HEK293 (cell line): ENCODE results near the gene BEND6.

Source experiments
- HIC1 ChIP-seq: fragments of 450-650 bp; formaldehyde crosslinking; IDR thresholded peaks from 2 replicates; pipeline ENCODE4 v1.5.1; 2016; ENCODE audit warnings: missing biosample characterization, missing genetic modification characterization
- INSM2 ChIP-seq: fragments of 450-650 bp; formaldehyde crosslinking; IDR thresholded peaks from 2 replicates; pipeline ENCODE4 v1.5.1; 2016; ENCODE audit warnings: missing biosample characterization, missing genetic modification characterization
- KLF1 ChIP-seq: fragments of 450-650 bp; formaldehyde crosslinking; IDR thresholded peaks from 2 replicates; pipeline ENCODE4 v1.5.1; 2016; ENCODE audit warnings: missing biosample characterization, missing genetic modification characterization
- KLF10 ChIP-seq: fragments of 450-650 bp; IDR thresholded peaks from 2 replicates; pipeline ENCODE4 v1.5.1; 2018; ENCODE audit warnings: missing biosample characterization, mild to moderate bottlenecking, missing genetic modification characterization
- SCRT2 ChIP-seq: fragments of 450-650 bp; formaldehyde crosslinking; IDR thresholded peaks from 2 replicates; pipeline ENCODE4 v1.5.1; 2016; ENCODE audit warnings: missing biosample characterization, missing genetic modification characterization
- SP3 ChIP-seq: fragments of 450-650 bp; formaldehyde crosslinking; IDR thresholded peaks from 2 replicates; pipeline ENCODE4 v1.5.1; 2016; ENCODE audit warnings: missing biosample characterization, missing genetic modification characterization
- SP7 ChIP-seq: fragments of 450-650 bp; formaldehyde crosslinking; IDR thresholded peaks from 2 replicates; pipeline ENCODE4 v1.5.1; 2016; ENCODE audit warnings: missing biosample characterization, missing genetic modification characterization
- TRIM28 ChIP-seq: IDR thresholded peaks from 2 replicates; pipeline ENCODE4 v1.6.1; 2011; ENCODE audit warnings: low read length, control low read depth, borderline replicate concordance
- ZBTB1 ChIP-seq: fragments of 450-650 bp; formaldehyde crosslinking; IDR thresholded peaks from 2 replicates; pipeline ENCODE4 v1.5.1; 2016; ENCODE audit warnings: missing biosample characterization, missing genetic modification characterization
- ZBTB44 ChIP-seq: fragments of 450-650 bp; IDR thresholded peaks from 2 replicates; pipeline ENCODE4 v1.5.1; 2018; ENCODE audit warnings: missing biosample characterization, mild to moderate bottlenecking, missing genetic modification characterization
- ZEB2 ChIP-seq: fragments of 450-650 bp; formaldehyde crosslinking; IDR thresholded peaks from 2 replicates; pipeline ENCODE4 v1.5.1; 2016; ENCODE audit warnings: missing biosample characterization, missing genetic modification characterization
- ZFP41 ChIP-seq: fragments of 450-650 bp; formaldehyde crosslinking; IDR thresholded peaks from 2 replicates; pipeline ENCODE4 v1.5.1; 2016; ENCODE audit warnings: missing biosample characterization, missing genetic modification characterization, borderline replicate concordance
- ZNF112 ChIP-seq: fragments of 450-650 bp; formaldehyde crosslinking; IDR thresholded peaks from 2 replicates; pipeline ENCODE4 v1.5.0; 2017; ENCODE audit warnings: missing biosample characterization, missing genetic modification characterization
- ZNF114 ChIP-seq: fragments of 450-650 bp; formaldehyde crosslinking; IDR thresholded peaks from 2 replicates; pipeline ENCODE4 v1.5.0; 2017; ENCODE audit warnings: missing biosample characterization, missing genetic modification characterization
- ZNF121 ChIP-seq: fragments of 450-650 bp; formaldehyde crosslinking; IDR thresholded peaks from 2 replicates; pipeline ENCODE4 v1.5.1; 2016; ENCODE audit warnings: missing biosample characterization, missing genetic modification characterization
- ZNF341 ChIP-seq: fragments of 450-650 bp; formaldehyde crosslinking; IDR thresholded peaks from 2 replicates; pipeline ENCODE4; 2016; ENCODE audit warnings: low read depth, missing biosample characterization, missing genetic modification characterization
- ZNF354C ChIP-seq: fragments of 450-650 bp; formaldehyde crosslinking; IDR thresholded peaks from 2 replicates; pipeline ENCODE4 v1.5.1; 2016; ENCODE audit warnings: missing biosample characterization, missing genetic modification characterization, low read depth, borderline replicate concordance
- ZNF394 ChIP-seq: fragments of 450-650 bp; formaldehyde crosslinking; IDR thresholded peaks from 2 replicates; pipeline ENCODE4 v1.5.1; 2016; ENCODE audit warnings: missing biosample characterization, missing genetic modification characterization, mild to moderate bottlenecking, moderate library complexity, borderline replicate concordance
- ZNF423 ChIP-seq: fragments of 450-650 bp; formaldehyde crosslinking; IDR thresholded peaks from 2 replicates; pipeline ENCODE4 v1.5.1; 2016; ENCODE audit warnings: missing biosample characterization, missing genetic modification characterization
- ZNF514 ChIP-seq: fragments of 450-650 bp; formaldehyde crosslinking; IDR thresholded peaks from 2 replicates; pipeline ENCODE4 v1.5.1; 2016; ENCODE audit warnings: missing biosample characterization, missing genetic modification characterization
- ZNF518A ChIP-seq: fragments of 450-650 bp; formaldehyde crosslinking; conservative IDR thresholded peaks from 2 replicates; pipeline ENCODE4 v1.5.1; 2016; ENCODE audit warnings: low read depth, missing biosample characterization, missing genetic modification characterization
- ZNF549 ChIP-seq: fragments of 450-650 bp; IDR thresholded peaks from 2 replicates; pipeline ENCODE4 v1.5.1; 2018; ENCODE audit warnings: missing biosample characterization, missing genetic modification characterization, mild to moderate bottlenecking, inconsistent platforms, moderate library complexity
- ZNF596 ChIP-seq: fragments of 450-650 bp; IDR thresholded peaks from 2 replicates; pipeline ENCODE4 v1.5.0; 2018; ENCODE audit warnings: missing biosample characterization, mild to moderate bottlenecking, missing genetic modification characterization, moderate library complexity
- ZNF629 ChIP-seq: fragments of 450-650 bp; formaldehyde crosslinking; IDR thresholded peaks from 2 replicates; pipeline ENCODE4 v1.5.1; 2017; ENCODE audit warnings: missing biosample characterization, missing genetic modification characterization
- ZNF701 ChIP-seq: fragments of 450-650 bp; formaldehyde crosslinking; IDR thresholded peaks from 2 replicates; pipeline ENCODE4 v1.5.1; 2016; ENCODE audit warnings: missing biosample characterization, missing genetic modification characterization
- TF ChIP-seq, protein P1 (sequence below): fragments of 450-650 bp; formaldehyde crosslinking; IDR thresholded peaks from 2 replicates; pipeline ENCODE4 v1.5.1; 2016; ENCODE audit warnings: missing biosample characterization, missing genetic modification characterization

Gene BEND6

GRCh38 chr6:56955171-56956155 lies 556 bp downstream of the BEND6 start (continued):
- TF ChIP-seq ZNF518A (no peak; the same call in 1 of the 2 replicates), ZNF121 (tag by site-specific recombination) (no peak), ZNF112 (tag by site-specific recombination) (no peak), KLF1 (tag by site-specific recombination) (peak; percentile 69), ZBTB44 (tag by site-specific recombination) (peak; percentile 92), ZFP41 (no peak), ZNF114 (tag by site-specific recombination) (no peak), ZNF394 (peak; percentile 70), ZNF354C (no peak), ZBTB1 (tag by site-specific recombination) (no peak), ZNF596 (tag by site-specific recombination) (peak; percentile 54), SCRT2 (no peak), KLF10 (tag by site-specific recombination) (peak; percentile 72), ZNF701 (tag by site-specific recombination) (no peak), SP3 (peak; percentile 74), TRIM28 (peak; percentile 83), ZNF423 (peak; percentile 73; the same call in 1 of the 2 replicates), ZNF514 (tag by site-specific recombination) (no peak), ZNF629 (peak; percentile 62; the same call in 1 of the 2 replicates), ZNF341 (tag by site-specific recombination) (peak; percentile 88), ZNF549 (tag by site-specific recombination) (no peak), ZEB2 (tag by site-specific recombination) (peak; percentile 82), SP7 (tag by site-specific recombination) (peak; percentile 54), INSM2 (tag by site-specific recombination) (no peak), HIC1 (tag by site-specific recombination) (0 out of 2 replicates have a peak, but pooled peaks have one; percentile 13)
- TF ChIP-seq, protein P1, sequence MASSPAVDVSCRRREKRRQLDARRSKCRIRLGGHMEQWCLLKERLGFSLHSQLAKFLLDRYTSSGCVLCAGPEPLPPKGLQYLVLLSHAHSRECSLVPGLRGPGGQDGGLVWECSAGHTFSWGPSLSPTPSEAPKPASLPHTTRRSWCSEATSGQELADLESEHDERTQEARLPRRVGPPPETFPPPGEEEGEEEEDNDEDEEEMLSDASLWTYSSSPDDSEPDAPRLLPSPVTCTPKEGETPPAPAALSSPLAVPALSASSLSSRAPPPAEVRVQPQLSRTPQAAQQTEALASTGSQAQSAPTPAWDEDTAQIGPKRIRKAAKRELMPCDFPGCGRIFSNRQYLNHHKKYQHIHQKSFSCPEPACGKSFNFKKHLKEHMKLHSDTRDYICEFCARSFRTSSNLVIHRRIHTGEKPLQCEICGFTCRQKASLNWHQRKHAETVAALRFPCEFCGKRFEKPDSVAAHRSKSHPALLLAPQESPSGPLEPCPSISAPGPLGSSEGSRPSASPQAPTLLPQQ = peak; percentile 36; the same call in 1 of the 2 replicates
